ENCODE data around the gene VPS13D. TPM values are rescaled to one million over a fixed set of nuclear protein-coding genes. Genes with fewer than 3 reads are reported as not detected.

Gene VPS13D
- polyA plus RNA-seq, 1 of the 3 experiments (the other 2 are of a cell fraction) = 15.0 TPM

GRCh38 chr1:12556368-12556930 is 326.6 kb downstream of the VPS13D start:
- Histone ChIP-seq H3K27me3 (ENCODE audit: insufficient read depth) (no peaks in the 10 kb centered on the region), H4K20me1 (ENCODE audit: insufficient read depth) (no peaks in the 10 kb centered on the region), H3K4me2 (no peak overlapping the region), H3K9me2 (no peaks in the 10 kb centered on the region), H3K36me3 (replicated peaks in 1 of 2; ENCODE audit: control insufficient read depth in 1 of 2, insufficient read depth in 2 of 2, low read length in 1 of 2) (no peaks in the 10 kb centered on the region), H3K4me1 (ENCODE audit: control insufficient read depth in 1 of 2, insufficient read depth in 2 of 2, low read depth in 1 of 2, low read length in 1 of 2) (peaks cover 4 to 21% of the 10 kb centered on the region in 2 experiments; a peak in 2 of 4 replicates), H2AFZ (ENCODE audit: low read depth) (peak overlapping the region; percentile 53), H3K27ac (ENCODE audit: low read depth in 2 of 2, low read length in 1 of 2) (peak overlapping the region; percentile 53 to 76; a peak in 2 of 4 replicates), H3K9ac (no peak overlapping the region), H3K4me3 (ENCODE audit: low read depth in 2 of 2, low read length in 1 of 2) (no peak overlapping the region), H3F3A (replicated peaks; ENCODE audit: insufficient read depth) (peaks cover 4% of the 10 kb centered on the region), H3K9me3 (no peaks in the 10 kb centered on the region), H3K79me2 (ENCODE audit: insufficient read depth) (no peaks in the 10 kb centered on the region)
- POLR2A ChIA-PET = no interaction called here
- no peak for DNase-seq
- CTCF ChIA-PET = no interaction called here
- WGBS (ENCODE audit: low lambda C conversion rate) = 45% methylated on average over 8 of the region's 9 CpGs
- TF ChIP-seq, protein P1, sequence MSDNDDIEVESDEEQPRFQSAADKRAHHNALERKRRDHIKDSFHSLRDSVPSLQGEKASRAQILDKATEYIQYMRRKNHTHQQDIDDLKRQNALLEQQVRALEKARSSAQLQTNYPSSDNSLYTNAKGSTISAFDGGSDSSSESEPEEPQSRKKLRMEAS (IDR thresholded peaks at IDR 0.05; ENCODE audit: low read depth) = peak; percentile 62; the same call in 1 of the 2 replicates
- TF ChIP-seq GABPA (IDR thresholded peaks at IDR 0.05; ENCODE audit: low read depth) = no peak
- TF ChIP-seq RXRA (IDR thresholded peaks at IDR 0.05; ENCODE audit: borderline replicate concordance, low read depth) = peak; percentile 66; the same call in 1 of the 2 replicates
- no peak for TF ChIP-seq SMC3 (IDR thresholded peaks at IDR 0.05; ENCODE audit: low read depth, low read length)
- peak; percentile 65 for TF ChIP-seq TCF12 (IDR thresholded peaks at IDR 0.05)
- no peak for TF ChIP-seq RFX5 (IDR thresholded peaks at IDR 0.05; ENCODE audit: low read length)
- TF ChIP-seq SIN3A (IDR thresholded peaks at IDR 0.05; ENCODE audit: borderline replicate concordance, low read depth, low read length) = no peak
- no peak for TF ChIP-seq NRF1 (IDR thresholded peaks at IDR 0.05; ENCODE audit: low read depth, low read length)
- TF ChIP-seq USF1 (IDR thresholded peaks at IDR 0.05; ENCODE audit: borderline replicate concordance, low read depth) = no peak
- TF ChIP-seq YY1 (IDR thresholded peaks at IDR 0.05; ENCODE audit: low read depth) = no peak
- TF ChIP-seq, protein P2, sequence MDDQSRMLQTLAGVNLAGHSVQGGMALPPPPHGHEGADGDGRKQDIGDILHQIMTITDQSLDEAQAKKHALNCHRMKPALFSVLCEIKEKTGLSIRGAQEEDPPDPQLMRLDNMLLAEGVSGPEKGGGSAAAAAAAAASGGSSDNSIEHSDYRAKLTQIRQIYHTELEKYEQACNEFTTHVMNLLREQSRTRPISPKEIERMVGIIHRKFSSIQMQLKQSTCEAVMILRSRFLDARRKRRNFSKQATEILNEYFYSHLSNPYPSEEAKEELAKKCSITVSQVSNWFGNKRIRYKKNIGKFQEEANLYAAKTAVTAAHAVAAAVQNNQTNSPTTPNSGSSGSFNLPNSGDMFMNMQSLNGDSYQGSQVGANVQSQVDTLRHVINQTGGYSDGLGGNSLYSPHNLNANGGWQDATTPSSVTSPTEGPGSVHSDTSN (IDR thresholded peaks at IDR 0.05) = no peak
- no peak for TF ChIP-seq MEF2A (IDR thresholded peaks at IDR 0.05; ENCODE audit: borderline replicate concordance, low read depth)
- TF ChIP-seq ELF1 (IDR thresholded peaks at IDR 0.05) = no peak
- TF ChIP-seq, protein P3, sequence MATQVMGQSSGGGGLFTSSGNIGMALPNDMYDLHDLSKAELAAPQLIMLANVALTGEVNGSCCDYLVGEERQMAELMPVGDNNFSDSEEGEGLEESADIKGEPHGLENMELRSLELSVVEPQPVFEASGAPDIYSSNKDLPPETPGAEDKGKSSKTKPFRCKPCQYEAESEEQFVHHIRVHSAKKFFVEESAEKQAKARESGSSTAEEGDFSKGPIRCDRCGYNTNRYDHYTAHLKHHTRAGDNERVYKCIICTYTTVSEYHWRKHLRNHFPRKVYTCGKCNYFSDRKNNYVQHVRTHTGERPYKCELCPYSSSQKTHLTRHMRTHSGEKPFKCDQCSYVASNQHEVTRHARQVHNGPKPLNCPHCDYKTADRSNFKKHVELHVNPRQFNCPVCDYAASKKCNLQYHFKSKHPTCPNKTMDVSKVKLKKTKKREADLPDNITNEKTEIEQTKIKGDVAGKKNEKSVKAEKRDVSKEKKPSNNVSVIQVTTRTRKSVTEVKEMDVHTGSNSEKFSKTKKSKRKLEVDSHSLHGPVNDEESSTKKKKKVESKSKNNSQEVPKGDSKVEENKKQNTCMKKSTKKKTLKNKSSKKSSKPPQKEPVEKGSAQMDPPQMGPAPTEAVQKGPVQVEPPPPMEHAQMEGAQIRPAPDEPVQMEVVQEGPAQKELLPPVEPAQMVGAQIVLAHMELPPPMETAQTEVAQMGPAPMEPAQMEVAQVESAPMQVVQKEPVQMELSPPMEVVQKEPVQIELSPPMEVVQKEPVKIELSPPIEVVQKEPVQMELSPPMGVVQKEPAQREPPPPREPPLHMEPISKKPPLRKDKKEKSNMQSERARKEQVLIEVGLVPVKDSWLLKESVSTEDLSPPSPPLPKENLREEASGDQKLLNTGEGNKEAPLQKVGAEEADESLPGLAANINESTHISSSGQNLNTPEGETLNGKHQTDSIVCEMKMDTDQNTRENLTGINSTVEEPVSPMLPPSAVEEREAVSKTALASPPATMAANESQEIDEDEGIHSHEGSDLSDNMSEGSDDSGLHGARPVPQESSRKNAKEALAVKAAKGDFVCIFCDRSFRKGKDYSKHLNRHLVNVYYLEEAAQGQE (IDR thresholded peaks at IDR 0.05; ENCODE audit: low read depth, low read length) = 0 out of 2 replicates have a peak, but pooled peaks have one; percentile 22
- no peak for TF ChIP-seq GATA2 (CRISPR knock-in tag; IDR thresholded peaks at IDR 0.05)
- TF ChIP-seq IRF3 (IDR thresholded peaks at IDR 0.05; ENCODE audit: low read depth, low read length) = no peak
- TF ChIP-seq MXI1 (IDR thresholded peaks at IDR 0.05; ENCODE audit: low read depth, low read length) = no peak
- no peak for TF ChIP-seq JUND (IDR thresholded peaks at IDR 0.05)
- peak; percentile 24; the same call in 1 of the 2 replicates for TF ChIP-seq POLR2AphosphoS5 (IDR thresholded peaks at IDR 0.05; ENCODE audit: low read depth, low read length)
- peak; percentile 46; the same call in 1 of the 2 replicates for TF ChIP-seq TEAD4 (IDR thresholded peaks at IDR 0.05; ENCODE audit: borderline replicate concordance, insufficient read depth)
- TF ChIP-seq EZH2phosphoT487 (IDR thresholded peaks at IDR 0.05; ENCODE audit: borderline replicate concordance, low read depth) = no peak
- TF ChIP-seq EP300 (IDR thresholded peaks at IDR 0.05; ENCODE audit: borderline replicate concordance in 1 of 2, low read depth in 1 of 2, low read length in 1 of 2) = peak in 1 of 2 experiments; percentile 56; a peak in 1 of 4 replicates
- no peak for TF ChIP-seq NFIC (IDR thresholded peaks at IDR 0.05; ENCODE audit: borderline replicate concordance)

All from SK-N-SH (cell line).